Dermis blood vessel endothelial cell (primary cell): ENCODE data around the gene GLTPD2. TPM values are rescaled to one million over a fixed set of nuclear protein-coding genes. Genes with fewer than 3 reads are reported as not detected.

Experiments
- DNase-seq: peaks from one replicate; pipeline ENCODE4 v3.0.0; 2010
- total RNA-seq: library from RNA; depleted of rRNA; stranded (reverse); fragments of >200 nt; gene quantifications from 2 replicates; pipeline ENCODE4 v1.2.3, GENCODE V29; 2014

Gene GLTPD2
- total RNA-seq, 1 donor from 2014 or later = not detected

- no peak for DNase-seq
Measured at GRCh38 chr17:4771519-4772234, 17.1 kb upstream of the GLTPD2 start, which contains the start of gene TM4SF5. Gene TM4SF5 (plus strand): TSS chr17:4771886. CDS start chr17:4771923, 37 bp downstream.

- no peak for DNase-seq
Measured at GRCh38 chr17:4772235-4772613, 16.5 kb upstream of the GLTPD2 start.

- DNase-seq = no peak
Measured at GRCh38 chr17:4777969-4778760, 10.6 kb upstream of the GLTPD2 start.

- DNase-seq = no peak
Measured at GRCh38 chr17:4780325-4780955, 8.3 kb upstream of the GLTPD2 start.

GRCh38 chr17:4782652-4783051, 6.1 kb upstream of the GLTPD2 start:
- DNase-seq = peak; percentile 27

- peak; percentile 25 for DNase-seq
Measured at GRCh38 chr17:4785311-4786105, 3.3 kb upstream of the GLTPD2 start.

GRCh38 chr17:4786106-4786511, 2.7 kb upstream of the GLTPD2 start, which contains the start of gene VMO1:
Gene VMO1 (minus strand): TSS chr17:4786364. CDS start chr17:4786352, 12 bp downstream.
- peak; percentile 38 for DNase-seq

- no peak for DNase-seq
Measured at GRCh38 chr17:4786516-4786915, 2.2 kb upstream of the GLTPD2 start.

GRCh38 chr17:4788159-4788806, 481 bp upstream of the GLTPD2 start:
- DNase-seq = no peak

GRCh38 chr17:4789701-4789950, 862 bp downstream of the GLTPD2 start:
- DNase-seq = no peak

GRCh38 chr17:4789951-4790704, 1.4 kb downstream of the GLTPD2 start:
- peak; percentile 88 for DNase-seq

GRCh38 chr17:4790705-4791088, 1.9 kb downstream of the GLTPD2 start:
- no peak for DNase-seq

GRCh38 chr17:4795168-4795567, 6.4 kb downstream of the GLTPD2 start:
- no peak for DNase-seq

- peak; percentile 65 for DNase-seq
Measured at GRCh38 chr17:4796552-4796920, 7.8 kb downstream of the GLTPD2 start.

- no peak for DNase-seq
Measured at GRCh38 chr17:4800462-4801196, 11.9 kb downstream of the GLTPD2 start.

GRCh38 chr17:4802228-4802627, 13.5 kb downstream of the GLTPD2 start, which contains the start of gene C17orf114:
Gene C17orf114 (minus strand): TSS chr17:4802328.
- DNase-seq = no peak

GRCh38 chr17:4806456-4806776, 17.7 kb downstream of the GLTPD2 start:
- DNase-seq = no peak

- peak; percentile 82 for DNase-seq
Measured at GRCh38 chr17:4806777-4807604, 18.2 kb downstream of the GLTPD2 start, which contains the start of gene PLD2. Gene PLD2 (plus strand): TSS chr17:4807152. CDS start chr17:4807773, 621 bp downstream.

- no peak for DNase-seq
Measured at GRCh38 chr17:4807605-4808377, 19.0 kb downstream of the GLTPD2 start.
